HEK293 (cell line): Measurements from ENCODE around the gene ACOT2.

Experiments
- CTCF ChIA-PET: fragments of 350-600 bp; formaldehyde crosslinking; extraction: SDS; loops from one replicate; lab custom pipeline; 2021; ENCODE audit warnings: antibody characterized with exemption; lab: Yijun Ruan, JAX
- POLR2A ChIA-PET: fragments of 300-600 bp; formaldehyde crosslinking; extraction: SDS; loops from one replicate; lab custom pipeline; 2020; ENCODE audit warnings: antibody characterized with exemption, inconsistent platforms; lab: Yijun Ruan, JAX
- H3K27ac ChIP-seq: fragments of 200-500 bp; sonication (Bioruptor generic); 2 replicates; pipeline ENCODE4 v1.5.1; 2014; ENCODE audit warnings: low read depth, low read length, control low read depth, inconsistent platforms; ENCODE audit errors: extremely low read depth
- H3K36me3 ChIP-seq, 2 experiments: fragments of 200-500 bp in 1 of 2; sonication (Bioruptor generic) in 1 of 2; 1 replicate in 1 of 2; 2 replicates in 1 of 2; pipeline ENCODE4 v1.5.1; 2014 to 2017; ENCODE audit warnings: inconsistent platforms in 2 of 2, low read length in 2 of 2; ENCODE audit not compliant: control insufficient read depth in 2 of 2, insufficient read depth in 1 of 2
- H3K4me1 ChIP-seq: fragments of 200-500 bp; sonication (Bioruptor generic); 2 replicates; pipeline ENCODE4 v1.5.1; 2014; ENCODE audit warnings: mild to moderate bottlenecking, low read length, inconsistent platforms; ENCODE audit not compliant: control insufficient read depth, insufficient read depth
- H3K4me3 ChIP-seq: 2 replicates; pipeline ENCODE4 v1.5.1; 2011; ENCODE audit warnings: low read depth, mild to moderate bottlenecking, control low read depth, low read length, moderate library complexity
- H3K9me3 ChIP-seq: fragments of 200-500 bp; sonication (Bioruptor generic); 2 replicates; pipeline ENCODE4 v1.5.1; 2014; ENCODE audit warnings: low read depth, low read length, inconsistent platforms; ENCODE audit not compliant: control insufficient read depth, insufficient read depth
- HOXD13 ChIP-seq: sonication (generic); formaldehyde crosslinking; IDR thresholded peaks from 2 replicates; pipeline ENCODE4 v1.8.0; 2022; ENCODE audit warnings: missing genetic modification reagents, borderline replicate concordance
- IKZF3 ChIP-seq: fragments of 450-650 bp; IDR thresholded peaks from 2 replicates; pipeline ENCODE4 v1.5.0; 2018; ENCODE audit warnings: missing biosample characterization, mild to moderate bottlenecking, missing genetic modification characterization, moderate library complexity
- KLF16 ChIP-seq: fragments of 450-650 bp; formaldehyde crosslinking; IDR thresholded peaks from 2 replicates; pipeline ENCODE4 v1.5.1; 2017; ENCODE audit warnings: missing biosample characterization, missing genetic modification characterization
- MZF1 ChIP-seq: fragments of 450-650 bp; formaldehyde crosslinking; IDR thresholded peaks from 2 replicates; pipeline ENCODE4 v1.5.1; 2017; ENCODE audit warnings: missing biosample characterization, missing genetic modification characterization, borderline replicate concordance
- SP3 ChIP-seq: fragments of 450-650 bp; formaldehyde crosslinking; IDR thresholded peaks from 2 replicates; pipeline ENCODE4 v1.5.1; 2016; ENCODE audit warnings: missing biosample characterization, missing genetic modification characterization
- ZBTB48 ChIP-seq: fragments of 450-650 bp; formaldehyde crosslinking; IDR thresholded peaks from 2 replicates; pipeline ENCODE4 v1.5.1; 2016; ENCODE audit warnings: missing biosample characterization, missing genetic modification characterization
- ZFP3 ChIP-seq: fragments of 450-650 bp; formaldehyde crosslinking; IDR thresholded peaks from 2 replicates; pipeline ENCODE4 v1.5.1; 2016; ENCODE audit warnings: low read depth, missing biosample characterization, missing genetic modification characterization
- ZFP41 ChIP-seq: fragments of 450-650 bp; formaldehyde crosslinking; IDR thresholded peaks from 2 replicates; pipeline ENCODE4 v1.5.1; 2016; ENCODE audit warnings: missing biosample characterization, missing genetic modification characterization, borderline replicate concordance
- ZNF10 ChIP-seq: fragments of 450-650 bp; formaldehyde crosslinking; IDR thresholded peaks from 2 replicates; pipeline ENCODE4 v1.5.1; 2017; ENCODE audit warnings: missing biosample characterization, missing genetic modification characterization
- ZNF140 ChIP-seq: fragments of 450-650 bp; formaldehyde crosslinking; IDR thresholded peaks from 2 replicates; pipeline ENCODE4 v1.5.1; 2016; ENCODE audit warnings: missing biosample characterization, missing genetic modification characterization
- ZNF248 ChIP-seq: fragments of 450-650 bp; formaldehyde crosslinking; IDR thresholded peaks from 2 replicates; pipeline ENCODE4 v1.5.1; 2017; ENCODE audit warnings: missing biosample characterization, missing genetic modification characterization
- ZNF335 ChIP-seq: fragments of 450-650 bp; formaldehyde crosslinking; conservative IDR thresholded peaks from 2 replicates; pipeline ENCODE4 v1.5.1; 2016; ENCODE audit warnings: missing biosample characterization, missing genetic modification characterization
- ZNF354C ChIP-seq: fragments of 450-650 bp; formaldehyde crosslinking; IDR thresholded peaks from 2 replicates; pipeline ENCODE4 v1.5.1; 2016; ENCODE audit warnings: missing biosample characterization, missing genetic modification characterization, low read depth, borderline replicate concordance
- ZNF416 ChIP-seq: fragments of 450-650 bp; formaldehyde crosslinking; IDR thresholded peaks from 2 replicates; pipeline ENCODE4 v1.5.1; 2016; ENCODE audit warnings: missing biosample characterization, missing genetic modification characterization
- ZNF48 ChIP-seq: fragments of 450-650 bp; formaldehyde crosslinking; IDR thresholded peaks from 2 replicates; pipeline ENCODE4 v1.5.1; 2016; ENCODE audit warnings: missing biosample characterization, missing genetic modification characterization
- ZNF501 ChIP-seq: fragments of 450-650 bp; formaldehyde crosslinking; IDR thresholded peaks from 2 replicates; pipeline ENCODE4 v1.5.1; 2016; ENCODE audit warnings: missing biosample characterization, missing genetic modification characterization
- ZNF530 ChIP-seq: fragments of 450-650 bp; formaldehyde crosslinking; IDR thresholded peaks from 2 replicates; pipeline ENCODE4 v1.5.1; 2016; ENCODE audit warnings: low read depth, missing biosample characterization, missing genetic modification characterization
- ZNF548 ChIP-seq: fragments of 450-650 bp; formaldehyde crosslinking; IDR thresholded peaks from 2 replicates; pipeline ENCODE4 v1.5.1; 2016; ENCODE audit warnings: missing biosample characterization, missing genetic modification characterization
- ZNF561 ChIP-seq: fragments of 450-650 bp; IDR thresholded peaks from 2 replicates; pipeline ENCODE4 v1.5.1; 2018; ENCODE audit warnings: missing biosample characterization, missing genetic modification characterization, borderline replicate concordance
- ZNF585B ChIP-seq: fragments of 450-650 bp; formaldehyde crosslinking; IDR thresholded peaks from 2 replicates; pipeline ENCODE4 v1.5.1; 2016; ENCODE audit warnings: missing biosample characterization, missing genetic modification characterization
- ZNF600 ChIP-seq: fragments of 450-650 bp; formaldehyde crosslinking; IDR thresholded peaks from 2 replicates; pipeline ENCODE4 v1.5.1; 2016; ENCODE audit warnings: missing biosample characterization, missing genetic modification characterization
- ZNF626 ChIP-seq: fragments of 450-650 bp; sonication (Bioruptor Pico); formaldehyde crosslinking; IDR thresholded peaks from 2 replicates; pipeline ENCODE4 v1.5.1; 2018; ENCODE audit warnings: missing biosample characterization, missing genetic modification characterization, inconsistent platforms
- ZNF654 ChIP-seq: fragments of 450-650 bp; formaldehyde crosslinking; IDR thresholded peaks from 2 replicates; pipeline ENCODE4 v1.5.1; 2016; ENCODE audit warnings: low read depth, missing biosample characterization, missing genetic modification characterization
- ZNF658 ChIP-seq: fragments of 450-650 bp; formaldehyde crosslinking; IDR thresholded peaks from 2 replicates; pipeline ENCODE4; 2016; ENCODE audit warnings: missing biosample characterization, missing genetic modification characterization
- ZNF664 ChIP-seq: fragments of 450-650 bp; formaldehyde crosslinking; IDR thresholded peaks from 2 replicates; pipeline ENCODE4 v1.5.1; 2016; ENCODE audit warnings: missing biosample characterization, missing genetic modification characterization
- ZNF701 ChIP-seq: fragments of 450-650 bp; formaldehyde crosslinking; IDR thresholded peaks from 2 replicates; pipeline ENCODE4 v1.5.1; 2016; ENCODE audit warnings: missing biosample characterization, missing genetic modification characterization
- ZNF776 ChIP-seq: fragments of 450-650 bp; formaldehyde crosslinking; IDR thresholded peaks from 2 replicates; pipeline ENCODE4 v1.5.0; 2017; ENCODE audit warnings: missing biosample characterization, missing genetic modification characterization, borderline replicate concordance
- ZNF785 ChIP-seq: fragments of 450-650 bp; formaldehyde crosslinking; IDR thresholded peaks from 2 replicates; pipeline ENCODE4 v1.5.1; 2016; ENCODE audit warnings: missing biosample characterization, missing genetic modification characterization
- ZNF791 ChIP-seq: fragments of 450-650 bp; formaldehyde crosslinking; IDR thresholded peaks from 2 replicates; pipeline ENCODE4 v1.5.1; 2016; ENCODE audit warnings: missing biosample characterization, missing genetic modification characterization
- TF ChIP-seq, protein P1 (sequence below): fragments of 450-650 bp; formaldehyde crosslinking; IDR thresholded peaks from 2 replicates; pipeline ENCODE4; 2016; ENCODE audit warnings: missing biosample characterization, missing genetic modification characterization
- TF ChIP-seq, protein P2 (sequence below): IDR thresholded peaks from 2 replicates; pipeline ENCODE4 v1.6.1; 2011; ENCODE audit warnings: mild to moderate bottlenecking, low read depth, low read length, borderline replicate concordance
- TF ChIP-seq, protein P3 (sequence below): fragments of 450-650 bp; formaldehyde crosslinking; IDR thresholded peaks from 2 replicates; pipeline ENCODE4 v1.5.1; 2017; ENCODE audit warnings: missing biosample characterization, missing genetic modification characterization
- TF ChIP-seq, protein P4 (sequence below): fragments of 450-650 bp; formaldehyde crosslinking; IDR thresholded peaks from 2 replicates; pipeline ENCODE4 v1.5.1; 2016; ENCODE audit warnings: missing biosample characterization, missing genetic modification characterization, borderline replicate concordance

The ACOT2 gene

DNA sequence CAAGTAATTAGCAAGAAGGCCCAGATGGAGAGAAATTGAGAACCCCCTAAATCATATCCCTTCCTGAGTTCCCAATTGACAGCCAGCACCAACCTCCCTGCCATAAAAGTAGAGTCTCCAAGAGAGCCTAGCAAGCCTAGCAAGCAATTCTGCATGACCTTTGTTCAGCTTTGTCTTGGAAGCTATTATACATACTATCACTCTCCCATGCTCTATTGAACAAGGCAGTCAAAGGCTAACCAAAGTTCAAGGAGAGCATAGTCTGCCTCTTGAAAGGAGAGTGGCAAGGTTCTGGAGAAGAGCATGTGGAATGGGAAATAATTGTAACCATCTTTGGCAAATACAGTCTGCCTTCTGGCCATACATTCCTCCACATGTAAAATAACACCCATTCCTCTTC, 30.5 kb downstream of the ACOT2 start:
- Histone ChIP-seq H3K9me3 (no peaks in the 10 kb centered on the region), H3K4me3 (no peak overlapping the region), H3K27ac (no peak overlapping the region), H3K4me1 (no peaks in the 10 kb centered on the region), H3K36me3 (no peaks in the 10 kb centered on the region)
- ChIA-PET POLR2A (no interaction called here), CTCF (interaction anchor here (0.6 to 0.9 kb wide), 2 partner anchors 33 to 81 kb away, joined by 3 to 4 read pairs; no protein-coding TSS in a partner anchor)
- TF ChIP-seq SP3 (tag by site-specific recombination) (no peak), ZFP3 (tag by site-specific recombination) (no peak), ZNF10 (tag by site-specific recombination) (no peak), ZNF785 (no peak), ZNF335 (no peak), ZNF354C (tag by site-specific recombination) (no peak), IKZF3 (tag by site-specific recombination) (no peak), ZFP41 (no peak), ZNF530 (no peak), HOXD13 (CRISPR knock-in tag) (no peak), ZNF585B (tag by site-specific recombination) (no peak), ZNF658 (tag by site-specific recombination) (no peak), ZNF701 (no peak), ZBTB48 (no peak), ZNF248 (tag by site-specific recombination) (no peak), ZNF561 (no peak), ZNF776 (no peak)
- TF ChIP-seq, protein P1, sequence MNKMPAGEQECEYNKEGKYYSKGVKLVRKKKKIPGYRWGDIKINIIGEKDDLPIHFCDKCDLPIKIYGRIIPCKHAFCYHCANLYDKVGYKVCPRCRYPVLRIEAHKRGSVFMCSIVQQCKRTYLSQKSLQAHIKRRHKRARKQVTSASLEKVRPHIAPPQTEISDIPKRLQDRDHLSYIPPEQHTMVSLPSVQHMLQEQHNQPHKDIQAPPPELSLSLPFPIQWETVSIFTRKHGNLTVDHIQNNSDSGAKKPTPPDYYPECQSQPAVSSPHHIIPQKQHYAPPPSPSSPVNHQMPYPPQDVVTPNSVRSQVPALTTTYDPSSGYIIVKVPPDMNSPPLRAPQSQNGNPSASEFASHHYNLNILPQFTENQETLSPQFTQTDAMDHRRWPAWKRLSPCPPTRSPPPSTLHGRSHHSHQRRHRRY (tag by site-specific recombination) = no peak
- TF ChIP-seq, protein P2, sequence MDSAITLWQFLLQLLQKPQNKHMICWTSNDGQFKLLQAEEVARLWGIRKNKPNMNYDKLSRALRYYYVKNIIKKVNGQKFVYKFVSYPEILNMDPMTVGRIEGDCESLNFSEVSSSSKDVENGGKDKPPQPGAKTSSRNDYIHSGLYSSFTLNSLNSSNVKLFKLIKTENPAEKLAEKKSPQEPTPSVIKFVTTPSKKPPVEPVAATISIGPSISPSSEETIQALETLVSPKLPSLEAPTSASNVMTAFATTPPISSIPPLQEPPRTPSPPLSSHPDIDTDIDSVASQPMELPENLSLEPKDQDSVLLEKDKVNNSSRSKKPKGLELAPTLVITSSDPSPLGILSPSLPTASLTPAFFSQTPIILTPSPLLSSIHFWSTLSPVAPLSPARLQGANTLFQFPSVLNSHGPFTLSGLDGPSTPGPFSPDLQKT = no peak
- TF ChIP-seq, protein P3, sequence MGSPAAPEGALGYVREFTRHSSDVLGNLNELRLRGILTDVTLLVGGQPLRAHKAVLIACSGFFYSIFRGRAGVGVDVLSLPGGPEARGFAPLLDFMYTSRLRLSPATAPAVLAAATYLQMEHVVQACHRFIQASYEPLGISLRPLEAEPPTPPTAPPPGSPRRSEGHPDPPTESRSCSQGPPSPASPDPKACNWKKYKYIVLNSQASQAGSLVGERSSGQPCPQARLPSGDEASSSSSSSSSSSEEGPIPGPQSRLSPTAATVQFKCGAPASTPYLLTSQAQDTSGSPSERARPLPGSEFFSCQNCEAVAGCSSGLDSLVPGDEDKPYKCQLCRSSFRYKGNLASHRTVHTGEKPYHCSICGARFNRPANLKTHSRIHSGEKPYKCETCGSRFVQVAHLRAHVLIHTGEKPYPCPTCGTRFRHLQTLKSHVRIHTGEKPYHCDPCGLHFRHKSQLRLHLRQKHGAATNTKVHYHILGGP (tag by site-specific recombination) = no peak

DNA sequence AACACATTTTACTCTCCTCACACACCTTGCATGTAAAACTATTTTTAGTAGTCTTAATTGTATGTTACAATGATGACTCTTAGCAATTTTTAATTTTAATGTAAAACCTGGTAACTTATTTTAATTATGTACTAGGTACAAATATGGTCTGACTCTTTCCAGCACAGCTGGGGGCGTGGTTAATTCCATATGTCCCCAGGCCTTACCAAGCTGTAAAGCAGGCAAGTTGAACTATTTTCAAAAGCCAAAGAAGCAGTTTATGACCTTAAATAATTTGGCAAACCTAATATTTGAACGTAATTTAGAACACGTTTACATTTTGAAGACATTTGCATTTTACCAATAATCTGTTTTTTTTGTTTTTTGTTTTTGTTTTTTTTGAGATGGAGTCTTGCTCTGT, 34.0 kb downstream of the ACOT2 start:
- ChIA-PET POLR2A (no interaction called here), CTCF (no interaction called here)
- no peaks in the 10 kb centered on the region for H3K9me3 ChIP-seq
- H3K4me3 ChIP-seq = no peak overlapping the region
- no peak overlapping the region for H3K27ac ChIP-seq
- no peaks in the 10 kb centered on the region for H3K4me1 ChIP-seq
- H3K36me3 ChIP-seq = no peaks in the 10 kb centered on the region
- no peak for TF ChIP-seq ZNF501 (tag by site-specific recombination)
- no peak for TF ChIP-seq ZNF791 (tag by site-specific recombination)
- TF ChIP-seq ZNF140 (tag by site-specific recombination) = no peak
- no peak for TF ChIP-seq ZNF626 (tag by site-specific recombination)
- TF ChIP-seq ZNF548 = no peak
- TF ChIP-seq MZF1 = no peak
- TF ChIP-seq, protein P4, sequence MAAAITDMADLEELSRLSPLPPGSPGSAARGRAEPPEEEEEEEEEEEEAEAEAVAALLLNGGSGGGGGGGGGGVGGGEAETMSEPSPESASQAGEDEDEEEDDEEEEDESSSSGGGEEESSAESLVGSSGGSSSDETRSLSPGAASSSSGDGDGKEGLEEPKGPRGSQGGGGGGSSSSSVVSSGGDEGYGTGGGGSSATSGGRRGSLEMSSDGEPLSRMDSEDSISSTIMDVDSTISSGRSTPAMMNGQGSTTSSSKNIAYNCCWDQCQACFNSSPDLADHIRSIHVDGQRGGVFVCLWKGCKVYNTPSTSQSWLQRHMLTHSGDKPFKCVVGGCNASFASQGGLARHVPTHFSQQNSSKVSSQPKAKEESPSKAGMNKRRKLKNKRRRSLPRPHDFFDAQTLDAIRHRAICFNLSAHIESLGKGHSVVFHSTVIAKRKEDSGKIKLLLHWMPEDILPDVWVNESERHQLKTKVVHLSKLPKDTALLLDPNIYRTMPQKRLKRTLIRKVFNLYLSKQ (tag by site-specific recombination) = no peak
- TF ChIP-seq, protein P2 = no peak
- no peak for TF ChIP-seq ZNF585B (tag by site-specific recombination)
- TF ChIP-seq ZNF664 = no peak
- TF ChIP-seq ZNF48 (tag by site-specific recombination) = no peak
- no peak for TF ChIP-seq ZNF416
- no peak for TF ChIP-seq ZNF654 (tag by site-specific recombination)
- TF ChIP-seq KLF16 (tag by site-specific recombination) = no peak
- TF ChIP-seq ZNF600 (tag by site-specific recombination) = no peak
